Measurements from ENCODE around the gene SP3. TPM values are rescaled to one million over a fixed set of nuclear protein-coding genes. Genes with fewer than 3 reads are reported as not detected.

Gene SP3
- total and polyA plus RNA-seq, 9 of the 15 experiments (the other 6 are each of a cell fraction or from before 2014, with no cell fraction given) = 12.0 to 106 (median 74.9) TPM

DNA sequence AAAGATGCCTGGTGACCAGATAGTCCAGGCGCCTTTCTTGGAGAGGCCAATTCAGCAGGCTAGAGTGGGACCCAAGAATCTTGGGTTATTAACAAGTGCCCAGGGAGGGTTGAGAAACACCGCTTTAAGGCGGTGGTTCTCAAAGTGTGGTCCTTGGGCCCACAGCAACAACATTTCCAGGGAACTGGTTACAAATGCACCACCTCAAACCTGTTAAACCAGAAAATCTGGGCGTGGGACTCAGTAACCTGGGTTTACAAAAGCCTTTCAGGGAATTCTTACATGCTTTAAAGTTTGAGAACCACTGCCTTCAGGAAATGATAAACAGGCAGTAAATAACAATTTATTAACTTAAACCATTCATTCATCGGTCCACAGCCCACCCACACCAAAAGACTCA is 92.5 kb downstream of the SP3 start:
- intact Hi-C loops (cut with micrococcal nuclease) = no loop called here
- H3K9me3 ChIP-seq (replicated peaks; ENCODE audit: control insufficient read depth, insufficient read depth, low read depth, low read length) = no peaks in the 10 kb centered on the region
- H3K9ac ChIP-seq (ENCODE audit: insufficient read depth in 1 of 2, low read depth in 2 of 2, low read length in 2 of 2) = no peak overlapping the region
- no TSS peak for BruUV-seq (replicated peaks)
- peaks cover 14 to 54% of the 10 kb centered on the region in 2 experiments; a peak in 4 of 5 replicates for H3K27me3 ChIP-seq (ENCODE audit: control insufficient read depth in 2 of 2, insufficient read depth in 2 of 2, low read length in 2 of 2)
- peaks cover 0 to 9% of the 10 kb centered on the region in 2 experiments; a peak in 2 of 5 replicates for H3K4me1 ChIP-seq (replicated peaks in 1 of 2; ENCODE audit: control insufficient read depth in 2 of 2, insufficient read depth in 2 of 2, low read length in 2 of 2)
- no peak overlapping the region for H3K27ac ChIP-seq (ENCODE audit: extremely low read depth, low read depth, low read length)
- ATAC-seq (no peak), DNase-seq (ENCODE audit: extremely low read depth in 1 of 4, low spot score in 3 of 4) (no peak), FAIRE-seq (no peak)
- no peak overlapping the region for H3K4me2 ChIP-seq (ENCODE audit: insufficient read depth, low read length)
- H3K4me3 ChIP-seq = no peak overlapping the region
- H3K36me3 ChIP-seq (ENCODE audit: control insufficient read depth, insufficient read depth, low read length) = no peaks in the 10 kb centered on the region
- CTCF ChIA-PET (ENCODE audit: low intra/inter-chr PET ratio) = no interaction called here
- no peak overlapping the region for H2AFZ ChIP-seq (ENCODE audit: low read depth, low read length)
- no peaks in the 10 kb centered on the region for H3K79me2 ChIP-seq (ENCODE audit: control insufficient read depth, insufficient read depth, low read length)
- H4K20me1 ChIP-seq (replicated peaks; ENCODE audit: control insufficient read depth, insufficient read depth, low read length) = no peaks in the 10 kb centered on the region
- in situ Hi-C loops (cut with MboI) = no loop called here
- 5% methylated on average over 5 of the region's 5 CpGs for WGBS (ENCODE audit: insufficient coverage, low coverage, missing lambda C conversion rate)
- no peaks in the 10 kb centered on the region for H3K9me1 ChIP-seq (ENCODE audit: control insufficient read depth, insufficient read depth, low read length)
- POLR2A ChIA-PET = no interaction called here
- TF ChIP-seq LEF1 (IDR thresholded peaks at IDR 0.05) (no peak), NFYB (IDR thresholded peaks at IDR 0.05; ENCODE audit: extremely low read depth, insufficient read length) (no peak), ZNF197 (CRISPR knock-in tag; IDR thresholded peaks at IDR 0.05; ENCODE audit: low read depth) (no peak), JUNB (CRISPR knock-in tag; conservative IDR thresholded peaks at IDR 0.05) (no peak), CBX8 (IDR thresholded peaks at IDR 0.05; ENCODE audit: borderline replicate concordance, extremely low read depth, low read depth, low read length, poor library complexity, severe bottlenecking) (no peak), ATF7 (IDR thresholded peaks at IDR 0.05) (no peak), ZNF121 (CRISPR knock-in tag; conservative IDR thresholded peaks at IDR 0.05) (no peak), PCBP1 (IDR thresholded peaks at IDR 0.05; ENCODE audit: low read depth, low read length, poor library complexity, severe bottlenecking) (no peak), KLF6 (CRISPR knock-in tag; IDR thresholded peaks at IDR 0.05; ENCODE audit: borderline replicate concordance) (no peak), DDX20 (tag; IDR thresholded peaks at IDR 0.05; ENCODE audit: low read depth) (no peak), BCL6 (CRISPR knock-in tag; IDR thresholded peaks at IDR 0.05) (no peak), ILK (tag; IDR thresholded peaks at IDR 0.05; ENCODE audit: borderline replicate concordance, low read depth) (no peak)
- TF ChIP-seq, protein P1, sequence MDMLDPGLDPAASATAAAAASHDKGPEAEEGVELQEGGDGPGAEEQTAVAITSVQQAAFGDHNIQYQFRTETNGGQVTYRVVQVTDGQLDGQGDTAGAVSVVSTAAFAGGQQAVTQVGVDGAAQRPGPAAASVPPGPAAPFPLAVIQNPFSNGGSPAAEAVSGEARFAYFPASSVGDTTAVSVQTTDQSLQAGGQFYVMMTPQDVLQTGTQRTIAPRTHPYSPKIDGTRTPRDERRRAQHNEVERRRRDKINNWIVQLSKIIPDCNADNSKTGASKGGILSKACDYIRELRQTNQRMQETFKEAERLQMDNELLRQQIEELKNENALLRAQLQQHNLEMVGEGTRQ (CRISPR knock-in tag; IDR thresholded peaks at IDR 0.05) = no peak
- TF ChIP-seq, protein P2, sequence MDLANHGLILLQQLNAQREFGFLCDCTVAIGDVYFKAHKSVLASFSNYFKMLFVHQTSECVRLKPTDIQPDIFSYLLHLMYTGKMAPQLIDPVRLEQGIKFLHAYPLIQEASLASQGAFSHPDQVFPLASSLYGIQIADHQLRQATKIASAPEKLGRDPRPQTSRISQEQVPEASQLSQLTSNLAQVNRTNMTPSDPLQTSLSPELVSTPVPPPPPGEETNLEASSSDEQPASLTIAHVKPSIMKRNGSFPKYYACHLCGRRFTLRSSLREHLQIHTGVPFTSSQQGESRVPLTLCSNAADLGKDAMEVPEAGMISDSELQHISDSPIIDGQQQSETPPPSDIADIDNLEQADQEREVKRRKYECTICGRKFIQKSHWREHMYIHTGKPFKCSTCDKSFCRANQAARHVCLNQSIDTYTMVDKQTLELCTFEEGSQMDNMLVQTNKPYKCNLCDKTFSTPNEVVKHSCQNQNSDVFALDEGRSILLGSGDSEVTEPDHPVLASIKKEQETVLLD (IDR thresholded peaks at IDR 0.05) = no peak
- TF ChIP-seq, protein P3, sequence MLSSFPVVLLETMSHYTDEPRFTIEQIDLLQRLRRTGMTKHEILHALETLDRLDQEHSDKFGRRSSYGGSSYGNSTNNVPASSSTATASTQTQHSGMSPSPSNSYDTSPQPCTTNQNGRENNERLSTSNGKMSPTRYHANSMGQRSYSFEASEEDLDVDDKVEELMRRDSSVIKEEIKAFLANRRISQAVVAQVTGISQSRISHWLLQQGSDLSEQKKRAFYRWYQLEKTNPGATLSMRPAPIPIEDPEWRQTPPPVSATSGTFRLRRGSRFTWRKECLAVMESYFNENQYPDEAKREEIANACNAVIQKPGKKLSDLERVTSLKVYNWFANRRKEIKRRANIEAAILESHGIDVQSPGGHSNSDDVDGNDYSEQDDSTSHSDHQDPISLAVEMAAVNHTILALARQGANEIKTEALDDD (IDR thresholded peaks at IDR 0.05) = no peak

Data from K562 (cell line).